OCI-LY7 (cell line): Measurements from ENCODE around the gene WNT7B.

Experiments
- CTCF ChIP-seq: fragments of 200-600 bp; sonication (generic); conservative IDR thresholded peaks from 2 replicates; pipeline ENCODE4 v1.5.1; 2014; ENCODE audit warnings: mild to moderate bottlenecking, antibody characterized with exemption, low read length, moderate library complexity, mixed read lengths
- EZH2phosphoT487 ChIP-seq: fragments of 200-600 bp; sonication (generic); IDR thresholded peaks from 2 replicates; pipeline ENCODE4 v1.6.1; 2018; ENCODE audit warnings: low read depth, borderline replicate concordance, mild to moderate bottlenecking, mixed run types, antibody characterized with exemption, low read length, moderate library complexity, mixed read lengths

GRCh38 chr22:45896153-45896951 lies 80.6 kb downstream of the WNT7B start:
- no peak for TF ChIP-seq CTCF
- TF ChIP-seq EZH2phosphoT487, result no peak
